GM12801 (cell line): ENCODE measurements around the gene NEAT1.

Experiments
- TF ChIP-seq, protein P1 (sequence below): IDR thresholded peaks from one replicate; pipeline ENCODE4 v1.5.1; 2011; ENCODE audit warnings: control low read depth; ENCODE audit not compliant: insufficient read length; ENCODE audit errors: extremely low read depth

NEAT1 gene

DNA sequence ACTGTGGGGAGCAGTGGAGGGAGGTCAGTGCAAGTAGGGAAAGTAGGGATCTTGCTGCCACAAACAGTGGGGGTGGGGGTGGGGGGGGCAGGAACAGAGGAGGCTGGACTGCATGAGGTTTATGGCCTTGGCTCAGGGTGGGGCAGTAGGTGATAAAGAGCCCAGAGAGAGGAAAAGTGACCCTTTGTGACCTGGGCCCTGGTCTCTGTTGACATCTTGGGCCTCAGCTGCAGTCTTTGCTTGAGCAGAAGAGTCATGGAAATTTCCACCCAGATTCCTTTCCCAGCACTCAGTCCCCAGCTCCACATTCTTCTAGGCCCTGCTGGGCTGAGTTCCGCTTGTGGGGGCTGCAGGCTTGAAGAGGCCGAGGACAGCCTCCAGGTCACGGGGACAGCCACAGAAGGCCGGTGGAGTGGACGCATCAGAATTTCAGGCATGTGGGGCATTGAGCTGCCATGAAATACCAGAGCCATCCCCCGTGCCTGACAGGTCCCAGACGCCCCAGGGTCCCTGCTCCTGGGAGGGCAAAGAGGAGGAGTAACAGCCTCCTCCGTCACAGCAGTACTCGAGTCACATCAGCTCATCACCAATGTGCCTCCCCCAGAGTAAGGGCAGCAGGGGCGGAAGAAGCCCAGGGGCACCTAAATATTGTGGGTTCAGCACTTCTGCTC lies 66.6 kb downstream of the NEAT1 start:
- TF ChIP-seq, protein P1, sequence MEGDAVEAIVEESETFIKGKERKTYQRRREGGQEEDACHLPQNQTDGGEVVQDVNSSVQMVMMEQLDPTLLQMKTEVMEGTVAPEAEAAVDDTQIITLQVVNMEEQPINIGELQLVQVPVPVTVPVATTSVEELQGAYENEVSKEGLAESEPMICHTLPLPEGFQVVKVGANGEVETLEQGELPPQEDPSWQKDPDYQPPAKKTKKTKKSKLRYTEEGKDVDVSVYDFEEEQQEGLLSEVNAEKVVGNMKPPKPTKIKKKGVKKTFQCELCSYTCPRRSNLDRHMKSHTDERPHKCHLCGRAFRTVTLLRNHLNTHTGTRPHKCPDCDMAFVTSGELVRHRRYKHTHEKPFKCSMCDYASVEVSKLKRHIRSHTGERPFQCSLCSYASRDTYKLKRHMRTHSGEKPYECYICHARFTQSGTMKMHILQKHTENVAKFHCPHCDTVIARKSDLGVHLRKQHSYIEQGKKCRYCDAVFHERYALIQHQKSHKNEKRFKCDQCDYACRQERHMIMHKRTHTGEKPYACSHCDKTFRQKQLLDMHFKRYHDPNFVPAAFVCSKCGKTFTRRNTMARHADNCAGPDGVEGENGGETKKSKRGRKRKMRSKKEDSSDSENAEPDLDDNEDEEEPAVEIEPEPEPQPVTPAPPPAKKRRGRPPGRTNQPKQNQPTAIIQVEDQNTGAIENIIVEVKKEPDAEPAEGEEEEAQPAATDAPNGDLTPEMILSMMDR: no peak

DNA sequence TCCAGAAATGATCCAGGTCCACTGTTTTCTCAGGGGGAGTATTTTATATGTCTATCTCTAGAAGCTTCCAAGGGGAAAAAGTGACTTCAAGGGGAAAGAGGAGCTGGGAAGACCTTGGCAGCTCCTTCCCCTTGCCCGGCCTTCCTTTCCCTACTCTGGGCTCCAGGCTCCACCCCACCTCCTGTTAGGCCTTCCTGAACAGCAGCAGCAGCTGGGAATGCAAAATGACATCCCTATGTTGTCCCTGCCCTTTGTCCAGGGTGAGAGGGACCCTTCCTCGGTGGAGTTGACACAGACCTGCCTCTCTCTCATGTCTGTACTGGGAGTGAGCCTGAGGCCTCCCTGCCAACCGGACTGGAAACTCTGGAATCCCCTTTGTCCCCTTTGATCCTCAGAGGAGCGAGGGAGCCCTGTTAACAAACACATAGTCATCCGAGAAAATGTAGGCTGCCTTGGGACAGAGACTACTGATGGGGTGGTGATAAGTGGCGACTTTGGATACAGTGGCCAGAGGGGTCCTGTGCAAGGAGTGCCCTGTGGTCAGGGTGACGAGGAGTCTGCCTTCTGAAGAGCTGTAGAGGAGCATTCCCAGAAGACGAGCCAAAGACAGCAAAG lies 67.2 kb downstream of the NEAT1 start:
- TF ChIP-seq, protein P1: no peak

DNA sequence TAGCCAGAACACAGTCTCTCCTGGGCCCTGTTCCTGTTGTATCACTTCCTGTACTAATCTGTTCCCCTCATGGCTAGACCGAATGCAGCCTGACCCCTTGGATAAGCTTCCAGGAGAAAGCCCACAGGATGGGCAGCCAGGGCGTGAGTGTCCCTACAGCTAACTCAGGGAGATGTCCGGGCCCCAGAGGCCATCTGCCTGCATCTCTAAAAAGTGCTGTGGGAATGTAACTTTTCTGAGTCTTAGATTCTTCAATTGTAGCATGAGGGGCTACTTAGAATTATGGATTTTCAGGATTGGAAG lies 68.5 kb downstream of the NEAT1 start:
- TF ChIP-seq, protein P1: no peak

DNA sequence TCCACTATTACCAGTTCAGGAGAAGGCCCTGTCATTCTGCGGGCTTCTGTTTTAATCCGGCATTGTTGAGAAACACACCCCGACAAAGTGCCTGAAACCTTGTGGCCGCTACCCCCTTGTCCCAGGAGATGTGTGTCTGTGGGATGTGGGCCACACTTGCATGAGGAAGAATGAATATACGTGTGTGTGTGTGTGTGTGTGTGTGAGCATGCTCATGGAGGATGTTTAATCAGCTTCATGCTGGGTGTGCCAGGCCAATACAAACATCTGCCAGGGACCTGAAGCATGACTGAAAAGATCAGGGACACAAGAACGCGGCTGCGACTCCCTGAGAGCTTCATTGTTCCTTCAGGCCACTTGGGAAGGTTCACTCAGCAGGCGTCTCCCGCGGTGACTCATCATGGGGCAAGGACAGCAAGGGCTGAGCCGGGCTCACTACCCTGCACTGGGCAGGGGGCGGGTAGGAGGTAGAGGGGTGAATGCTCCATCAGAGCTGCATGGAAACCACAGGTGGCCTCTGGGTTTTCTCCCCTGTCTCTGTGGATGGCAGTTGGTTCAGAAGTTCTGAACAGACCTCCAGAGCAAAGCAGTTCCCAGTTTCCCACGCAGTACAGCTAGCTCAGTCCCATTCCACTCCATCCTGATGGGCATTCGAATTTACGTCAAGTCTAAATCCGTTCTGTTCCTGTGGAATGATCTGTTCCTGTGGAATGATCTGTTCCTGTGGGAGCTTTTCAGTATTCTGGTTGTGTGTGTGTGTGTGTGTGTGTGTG lies 69.2 kb downstream of the NEAT1 start:
- TF ChIP-seq, protein P1: no peak

DNA sequence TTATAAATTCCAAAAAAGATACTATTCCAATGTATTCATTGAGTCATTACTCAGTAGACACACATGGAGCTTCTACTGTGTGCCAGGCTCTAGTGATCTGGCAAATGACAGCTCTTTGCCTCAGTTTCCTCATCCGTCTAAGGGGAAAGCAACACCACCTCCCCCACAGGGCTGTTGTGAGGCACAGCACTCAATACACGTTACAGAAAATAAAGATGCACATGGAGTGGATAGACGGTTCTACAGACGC lies 69.7 kb downstream of the NEAT1 start:
- TF ChIP-seq, protein P1: no peak

DNA sequence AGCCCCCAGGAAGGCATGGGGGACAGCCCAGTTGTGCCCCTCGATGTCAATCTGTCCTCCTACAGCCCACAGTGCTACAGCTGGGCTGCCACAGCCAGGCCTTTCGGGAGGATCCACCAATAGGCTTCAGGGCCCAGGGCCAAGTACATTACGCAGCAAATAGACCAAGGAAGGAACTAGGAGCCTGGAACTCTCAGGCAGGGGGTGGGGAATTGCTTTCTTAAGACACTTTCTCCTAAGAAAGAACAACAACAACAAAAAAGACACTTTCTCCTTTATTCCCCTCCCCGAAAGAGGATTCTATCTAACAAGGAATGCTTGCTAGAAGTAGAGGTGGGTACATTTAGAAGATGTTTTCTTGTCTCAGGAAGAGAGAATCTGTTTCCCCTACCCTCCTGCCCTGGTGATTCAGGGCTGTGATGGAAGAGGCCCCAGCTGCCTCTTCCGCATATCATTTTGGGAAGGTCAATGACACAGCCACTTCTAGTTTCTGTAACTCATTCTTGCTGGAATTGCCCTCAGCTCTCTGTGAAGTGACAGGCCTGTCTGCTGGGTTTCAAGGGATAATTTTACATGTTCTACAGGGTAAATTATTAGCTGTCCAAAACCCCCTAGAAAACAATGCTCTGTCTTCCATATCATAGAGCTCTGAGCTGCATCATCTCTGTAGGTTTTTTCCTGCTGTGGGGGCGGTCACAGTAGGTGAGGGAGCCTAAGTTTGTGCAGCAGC lies 70.2 kb downstream of the NEAT1 start:
- TF ChIP-seq, protein P1: no peak
